Natural killer cell (primary cell): Measurements from ENCODE around the gene TMEM171. TPM values are rescaled to one million over a fixed set of nuclear protein-coding genes. Genes with fewer than 3 reads are reported as not detected.

Source experiments
- ATAC-seq, 3 donors: fragments of 150-1000 bp in 2 of 3; fragments of 200-7000 bp in 1 of 3; cut with Tn5 transposase; 1 replicate in 1 of 3; 2 replicates in 2 of 3; pipeline ENCODE4 v1.10.0; 2021; ENCODE audit warnings: mild to moderate bottlenecking in 2 of 3, moderate library complexity in 2 of 3
- DNase-seq, 2 donors: peaks; one replicate each; pipeline versions ENCODE4 v3.0.0 to v3.0.0-alpha.2; 2013 to 2021; ENCODE audit warnings: mixed read lengths in 1 of 2
- H3K27ac ChIP-seq: one replicate; pipeline ENCODE4 v1.5.1; 2013; ENCODE audit warnings: mild to moderate bottlenecking, low read length
- H3K27me3 ChIP-seq: one replicate; pipeline ENCODE4 v1.6.1; 2013; ENCODE audit warnings: low read length; ENCODE audit not compliant: control insufficient read depth, insufficient read depth
- H3K36me3 ChIP-seq: one replicate; pipeline ENCODE4 v1.6.1; 2013; ENCODE audit warnings: low read length; ENCODE audit not compliant: control insufficient read depth, insufficient read depth
- H3K4me1 ChIP-seq: one replicate; pipeline ENCODE4 v1.6.1; 2013; ENCODE audit warnings: low read length; ENCODE audit not compliant: control insufficient read depth, insufficient read depth
- H3K4me3 ChIP-seq: one replicate; pipeline ENCODE4 v1.5.1; 2013; ENCODE audit warnings: low read length
- H3K9me3 ChIP-seq: one replicate; pipeline ENCODE4 v1.6.1; 2013; ENCODE audit warnings: low read length; ENCODE audit not compliant: control insufficient read depth, insufficient read depth
- H3K27ac Mint-ChIP-seq, 2 donors: one replicate each; pipeline ENCODE4 v1.8.0; 2022; ENCODE audit warnings: mild to moderate bottlenecking in 2 of 2, mixed read lengths in 2 of 2, moderate library complexity in 1 of 2
- H3K27me3 Mint-ChIP-seq, 2 donors: one replicate each; pipeline ENCODE4 v1.8.0; 2022; ENCODE audit warnings: low read depth in 2 of 2, mixed read lengths in 2 of 2
- H3K36me3 Mint-ChIP-seq: one replicate; pipeline ENCODE4 v1.8.0; 2022; ENCODE audit warnings: mixed read lengths
- H3K4me1 Mint-ChIP-seq, 2 donors: one replicate each; pipeline ENCODE4 v1.8.0; 2022; ENCODE audit warnings: mixed read lengths in 2 of 2
- H3K4me3 Mint-ChIP-seq: one replicate; pipeline ENCODE4 v1.8.0; 2022; ENCODE audit warnings: mild to moderate bottlenecking, moderate library complexity, mixed read lengths
- H3K9me3 Mint-ChIP-seq, 2 donors: one replicate each; pipeline ENCODE4 v1.8.0; 2022; ENCODE audit warnings: mixed read lengths in 2 of 2
- WGBS: methylation state at CpG from one replicate; pipeline ENCODE4 v1.1.7; 2013; ENCODE audit warnings: missing lambda C conversion rate; ENCODE audit not compliant: insufficient coverage; 5-methylcytosine and 5-hydroxymethylcytosine counted together
- intact Hi-C: fragments of 100-400 bp; cut with micrococcal nuclease; formaldehyde crosslinking; loops from one replicate; pipeline ENCODE4 v1.14.2; 2022
- total RNA-seq, 4 donors: library from RNA; stranded (reverse); fragments of 120-200 nt in 1 of 4; gene quantifications; one replicate each; pipeline versions ENCODE4 v1.2.3 to v1.2.4, GENCODE V29; 2013 to 2022
- TF ChIP-seq, protein P1 (sequence below): fragments of 200-600 bp; IDR thresholded peaks from one replicate; pipeline ENCODE4 v1.8.0; 2022; ENCODE audit warnings: antibody characterized with exemption

TMEM171 gene
- total RNA-seq, 3 donors from 2014 or later (not counting 1 experiment from before 2014, with no cell fraction given), result 0.42 to 2.1 (median 0.88) TPM

DNA sequence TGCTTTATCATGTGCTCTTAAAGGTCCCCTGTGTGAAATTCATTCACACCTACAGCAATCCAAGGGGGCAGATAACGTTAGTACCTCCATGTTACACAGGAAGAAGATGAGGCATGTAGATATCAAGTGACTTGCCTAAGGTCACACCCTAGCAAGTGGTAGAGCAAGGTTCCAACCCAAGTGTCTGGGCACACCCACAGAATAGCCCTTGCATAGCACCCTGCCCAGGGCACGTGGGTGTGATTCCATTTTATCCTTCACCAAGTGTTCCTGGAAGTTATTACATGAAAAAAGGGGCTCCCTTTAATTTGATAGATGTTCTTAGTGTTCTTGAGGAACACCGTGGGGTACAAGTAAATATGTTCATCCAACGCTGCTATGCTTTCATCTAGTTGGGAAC lies 4.9 kb downstream of the TMEM171 start:
- Mint-ChIP-seq H3K9me3 (no peaks in the 10 kb centered on the region), H3K36me3 (no peaks in the 10 kb centered on the region), H3K4me1 (peaks cover 27 to 37% of the 10 kb centered on the region in 2 donors), H3K4me3 (no peak overlapping the region), H3K27me3 (peaks cover 22 to 28% of the 10 kb centered on the region in 2 donors), H3K27ac (no peak overlapping the region)
- H3K36me3 ChIP-seq, result no peaks in the 10 kb centered on the region
- no peak overlapping the region for H3K27ac ChIP-seq
- intact Hi-C loops, result no loop called here
- TF ChIP-seq, protein P1, sequence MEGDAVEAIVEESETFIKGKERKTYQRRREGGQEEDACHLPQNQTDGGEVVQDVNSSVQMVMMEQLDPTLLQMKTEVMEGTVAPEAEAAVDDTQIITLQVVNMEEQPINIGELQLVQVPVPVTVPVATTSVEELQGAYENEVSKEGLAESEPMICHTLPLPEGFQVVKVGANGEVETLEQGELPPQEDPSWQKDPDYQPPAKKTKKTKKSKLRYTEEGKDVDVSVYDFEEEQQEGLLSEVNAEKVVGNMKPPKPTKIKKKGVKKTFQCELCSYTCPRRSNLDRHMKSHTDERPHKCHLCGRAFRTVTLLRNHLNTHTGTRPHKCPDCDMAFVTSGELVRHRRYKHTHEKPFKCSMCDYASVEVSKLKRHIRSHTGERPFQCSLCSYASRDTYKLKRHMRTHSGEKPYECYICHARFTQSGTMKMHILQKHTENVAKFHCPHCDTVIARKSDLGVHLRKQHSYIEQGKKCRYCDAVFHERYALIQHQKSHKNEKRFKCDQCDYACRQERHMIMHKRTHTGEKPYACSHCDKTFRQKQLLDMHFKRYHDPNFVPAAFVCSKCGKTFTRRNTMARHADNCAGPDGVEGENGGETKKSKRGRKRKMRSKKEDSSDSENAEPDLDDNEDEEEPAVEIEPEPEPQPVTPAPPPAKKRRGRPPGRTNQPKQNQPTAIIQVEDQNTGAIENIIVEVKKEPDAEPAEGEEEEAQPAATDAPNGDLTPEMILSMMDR, result no peak
- ATAC-seq, result no peak
- H3K9me3 ChIP-seq, result no peaks in the 10 kb centered on the region
- DNase-seq, result no peak
- WGBS, result 64% methylated on average over 4 of the region's 4 CpGs
- peaks cover 13% of the 10 kb centered on the region for H3K27me3 ChIP-seq
- H3K4me3 ChIP-seq, result no peak overlapping the region
- H3K4me1 ChIP-seq, result peaks cover 30% of the 10 kb centered on the region

- TF ChIP-seq, protein P1, result no peak
- intact Hi-C loops, result no loop called here
- ATAC-seq (no peak), DNase-seq (no peak)
- Histone ChIP-seq H3K27me3 (peaks cover 5% of the 10 kb centered on the region), H3K36me3 (no peaks in the 10 kb centered on the region), H3K27ac (no peak overlapping the region), H3K4me1 (peaks cover 24% of the 10 kb centered on the region), H3K4me3 (no peak overlapping the region), H3K9me3 (no peaks in the 10 kb centered on the region)
- Mint-ChIP-seq H3K36me3 (no peaks in the 10 kb centered on the region), H3K4me1 (peaks cover 27 to 32% of the 10 kb centered on the region in 2 donors), H3K27me3 (peaks cover 17 to 26% of the 10 kb centered on the region in 2 donors), H3K9me3 (no peaks in the 10 kb centered on the region), H3K4me3 (no peak overlapping the region), H3K27ac (no peak overlapping the region)
- WGBS, result 91% methylated on average over 4 of the region's 4 CpGs
Measured at GRCh38 chr5:73126381-73126780, 6.0 kb downstream of the TMEM171 start.

- peaks cover 24% of the 10 kb centered on the region for H3K4me1 ChIP-seq
- WGBS, result 30% methylated on average over 1 of the region's 1 CpG
- DNase-seq (no peak), ATAC-seq (no peak)
- H3K9me3 ChIP-seq, result no peaks in the 10 kb centered on the region
- TF ChIP-seq, protein P1, result no peak
- peaks cover 11 to 20% of the 10 kb centered on the region in 2 donors for H3K27me3 Mint-ChIP-seq
- H3K36me3 ChIP-seq, result no peaks in the 10 kb centered on the region
- H3K36me3 Mint-ChIP-seq, result no peaks in the 10 kb centered on the region
- H3K9me3 Mint-ChIP-seq, result no peaks in the 10 kb centered on the region
- intact Hi-C loops, result no loop called here
- H3K27me3 ChIP-seq, result peaks cover 5% of the 10 kb centered on the region
- no peak overlapping the region for H3K4me3 ChIP-seq
- no peak overlapping the region for H3K27ac ChIP-seq
- H3K4me3 Mint-ChIP-seq, result no peak overlapping the region
- H3K4me1 Mint-ChIP-seq, result peaks cover 27 to 32% of the 10 kb centered on the region in 2 donors
- H3K27ac Mint-ChIP-seq, result no peak overlapping the region
Measured at GRCh38 chr5:73126957-73127356, 6.6 kb downstream of the TMEM171 start.

DNA sequence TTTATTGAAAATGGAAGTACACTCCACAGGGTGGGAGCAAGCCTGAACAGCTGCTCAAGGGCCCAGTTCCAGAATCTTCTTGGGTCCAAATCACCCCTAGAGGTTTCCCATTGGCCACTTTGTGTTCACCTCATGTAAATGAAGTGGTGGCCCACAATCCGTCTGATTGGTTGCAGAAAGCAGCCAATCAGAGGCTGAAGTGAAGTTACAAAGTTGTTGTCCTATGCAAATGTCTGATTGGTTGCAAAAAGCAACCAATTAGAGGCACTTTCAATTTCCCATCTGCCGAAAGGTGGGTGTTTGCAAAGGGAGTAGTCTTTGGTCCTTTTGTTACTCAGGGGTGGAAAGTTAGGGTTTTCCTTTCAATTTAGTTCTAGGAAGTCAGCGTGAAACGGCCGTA lies 8.8 kb downstream of the TMEM171 start:
- Mint-ChIP-seq H3K36me3 (no peaks in the 10 kb centered on the region), H3K9me3 (no peaks in the 10 kb centered on the region), H3K4me1 (peaks cover 12 to 18% of the 10 kb centered on the region in 2 donors), H3K27ac (no peak overlapping the region), H3K27me3 (peaks cover 9 to 20% of the 10 kb centered on the region in 2 donors), H3K4me3 (no peak overlapping the region)
- WGBS, result 84% methylated on average over 5 of the region's 5 CpGs
- Histone ChIP-seq H3K27ac (no peak overlapping the region), H3K9me3 (no peaks in the 10 kb centered on the region), H3K36me3 (no peaks in the 10 kb centered on the region), H3K27me3 (peaks cover 3% of the 10 kb centered on the region), H3K4me3 (no peak overlapping the region), H3K4me1 (peaks cover 13% of the 10 kb centered on the region)
- DNase-seq (no peak), ATAC-seq (no peak)
- TF ChIP-seq, protein P1, result no peak
- intact Hi-C loops, result no loop called here
